ENCODE data around the gene USP30. TPM values are rescaled to one million over a fixed set of nuclear protein-coding genes. Genes with fewer than 3 reads are reported as not detected.
"Not testable (repeated sequence)": the region's sequence is repeated elsewhere in the genome, so short reads cannot be mapped to it uniquely, and the experiment has no call there.

USP30 gene
- total RNA-seq, 2 donors from 2014 or later: 18.0 to 30.1 TPM

GRCh38 chr12:109033239-109034196 is 18.9 kb upstream of the USP30 start:
- Histone ChIP-seq H3K27ac (no peak overlapping the region), H3K4me3 (no peak overlapping the region), H3K36me3 (no peaks in the 10 kb centered on the region), H3K4me1 (replicated peaks) (no peaks in the 10 kb centered on the region), H3K9me3 (no peaks in the 10 kb centered on the region), H3K27me3 (replicated peaks; ENCODE audit: insufficient read depth) (no peaks in the 10 kb centered on the region)
- no peak for DNase-seq (ENCODE audit: low spot score)
- intact Hi-C loops (cut with DNase I): no loop called here
- WGBS: 34% methylated on average over 7 of the region's 7 CpGs
- TF ChIP-seq CTCF (IDR thresholded peaks at IDR 0.05): no peak
- TF ChIP-seq POLR2A (IDR thresholded peaks at IDR 0.05): no peak
- no peak for TF ChIP-seq POLR2AphosphoS5 (IDR thresholded peaks at IDR 0.05)

DNA sequence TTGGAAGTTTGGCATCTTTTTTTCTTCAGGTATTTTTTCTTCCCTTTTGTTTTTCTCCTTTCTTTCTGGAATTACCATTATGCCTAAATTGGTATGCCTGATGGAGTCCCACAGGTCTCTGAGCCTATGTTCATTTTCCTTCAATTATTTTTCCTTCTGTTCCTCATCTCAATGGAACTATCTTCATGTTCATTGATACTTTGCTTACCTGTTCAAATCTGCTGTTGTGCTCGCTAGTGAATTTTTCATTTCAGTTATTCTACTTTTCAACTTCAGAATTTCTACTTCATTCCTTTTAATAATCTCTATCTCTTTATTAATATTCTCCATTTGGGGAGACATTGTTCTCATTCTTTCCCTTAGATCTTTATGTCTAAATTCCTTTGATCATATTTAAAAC is 15.4 kb upstream of the USP30 start:
- WGBS: 92% methylated on average over 1 of the region's 1 CpG
- H3K36me3 ChIP-seq: no peaks in the 10 kb centered on the region

DNA sequence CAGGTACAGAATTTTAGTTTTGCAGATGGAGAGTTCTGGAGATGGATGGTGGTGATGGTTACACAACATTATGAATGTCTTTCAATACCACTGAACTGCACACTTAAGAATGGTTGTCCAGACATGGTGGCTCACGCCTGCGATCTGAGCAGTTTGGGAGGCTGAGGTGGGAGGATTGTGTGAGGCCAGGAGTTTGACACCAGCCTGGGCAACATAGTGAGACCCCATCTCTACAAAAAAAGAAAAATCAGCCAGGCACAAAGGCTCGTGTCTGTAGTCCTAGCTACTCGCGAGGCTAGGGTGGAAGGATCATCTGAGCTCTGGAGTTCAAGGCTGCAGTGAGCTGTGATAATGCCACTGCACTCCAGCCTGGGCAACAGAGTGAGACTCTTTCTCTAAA is 8.1 kb upstream of the USP30 start:
- no peaks in the 10 kb centered on the region for H3K9me3 ChIP-seq
- no peaks in the 10 kb centered on the region for H3K4me1 ChIP-seq (replicated peaks)
- H3K36me3 ChIP-seq: no peaks in the 10 kb centered on the region
- no peak overlapping the region for H3K27ac ChIP-seq
- no peak for TF ChIP-seq POLR2A (IDR thresholded peaks at IDR 0.05)
- no peak for TF ChIP-seq POLR2AphosphoS5 (IDR thresholded peaks at IDR 0.05)
- no peak for TF ChIP-seq CTCF (IDR thresholded peaks at IDR 0.05)
- 85% methylated on average over 5 of the region's 5 CpGs for WGBS
- no peak overlapping the region for H3K4me3 ChIP-seq
- intact Hi-C loops (cut with DNase I): no loop called here
- no peaks in the 10 kb centered on the region for H3K27me3 ChIP-seq (replicated peaks; ENCODE audit: insufficient read depth)
- DNase-seq (ENCODE audit: low spot score): no peak

More for the DNA sequence above, 15.4 kb upstream of the USP30 start:
- intact Hi-C loops (cut with DNase I): no loop called here
- DNase-seq (ENCODE audit: low spot score): no peak
- H3K9me3 ChIP-seq: no peaks in the 10 kb centered on the region
- H3K4me1 ChIP-seq (replicated peaks): no peaks in the 10 kb centered on the region
- TF ChIP-seq CTCF (IDR thresholded peaks at IDR 0.05): no peak
- no peak for TF ChIP-seq POLR2AphosphoS5 (IDR thresholded peaks at IDR 0.05)
- TF ChIP-seq POLR2A (IDR thresholded peaks at IDR 0.05): no peak
- no peaks in the 10 kb centered on the region for H3K27me3 ChIP-seq (replicated peaks; ENCODE audit: insufficient read depth)
- H3K4me3 ChIP-seq: no peak overlapping the region
- no peak overlapping the region for H3K27ac ChIP-seq

- H3K4me3 ChIP-seq: no peak overlapping the region
- no peak for DNase-seq (ENCODE audit: low spot score)
- no peaks in the 10 kb centered on the region for H3K4me1 ChIP-seq (replicated peaks)
- TF ChIP-seq CTCF (IDR thresholded peaks at IDR 0.05) (no peak), POLR2A (IDR thresholded peaks at IDR 0.05) (no peak), POLR2AphosphoS5 (IDR thresholded peaks at IDR 0.05) (no peak)
- no peaks in the 10 kb centered on the region for H3K27me3 ChIP-seq (replicated peaks; ENCODE audit: insufficient read depth)
- WGBS: 64% methylated on average over 8 of the region's 8 CpGs
- intact Hi-C loops (cut with DNase I): no loop called here
- no peaks in the 10 kb centered on the region for H3K36me3 ChIP-seq
- no peak overlapping the region for H3K27ac ChIP-seq
- no peaks in the 10 kb centered on the region for H3K9me3 ChIP-seq
Observed at GRCh38 chr12:109047081-109047805, 5.1 kb upstream of the USP30 start.

DNA sequence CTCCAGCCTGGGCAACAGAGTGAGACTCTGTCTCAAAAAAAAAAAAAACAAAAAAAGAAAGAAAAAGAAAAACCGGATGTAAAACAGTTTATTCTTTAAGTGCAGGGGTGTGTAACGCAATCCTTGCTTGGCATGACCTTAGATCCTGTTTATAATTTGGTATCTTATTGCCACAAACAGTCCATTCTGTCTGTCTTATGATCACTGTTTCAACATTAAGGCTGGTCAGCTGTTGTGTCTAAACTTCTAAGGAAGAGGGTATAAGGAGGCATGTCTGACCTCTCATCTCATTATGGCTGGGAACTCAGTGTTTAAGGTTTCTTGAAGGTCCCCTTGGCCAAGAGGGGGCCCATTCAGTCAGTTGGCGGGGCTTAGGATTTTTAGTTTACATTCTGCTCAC is 3.7 kb upstream of the USP30 start:
- H3K4me1 ChIP-seq (replicated peaks); H3K27ac ChIP-seq; H3K36me3 ChIP-seq; H3K27me3 ChIP-seq (replicated peaks; ENCODE audit: insufficient read depth); H3K9me3 ChIP-seq; intact Hi-C loops (cut with DNase I); H3K4me3 ChIP-seq; DNase-seq (ENCODE audit: low spot score): not testable (repeated sequence)
- WGBS: 79% methylated on average over 3 of the region's 3 CpGs

- H3K27me3 ChIP-seq (replicated peaks; ENCODE audit: insufficient read depth); H3K27ac ChIP-seq; H3K9me3 ChIP-seq; H3K4me3 ChIP-seq; H3K4me1 ChIP-seq (replicated peaks); intact Hi-C loops (cut with DNase I); DNase-seq (ENCODE audit: low spot score); H3K36me3 ChIP-seq: not testable (repeated sequence)
- WGBS: 69% methylated on average over 8 of the region's 8 CpGs
Observed at GRCh38 chr12:109049794-109050193, 2.6 kb upstream of the USP30 start.

Measured in prostate gland (tissue), 2 donors.